NCI-H82 (cell line): Measurements from ENCODE around the gene PDGFB.

Source experiments
- DNase-seq: peaks from one replicate; lab custom pipeline; 2025; lab: John Stamatoyannopoulos, UW

Gene PDGFB

DNA sequence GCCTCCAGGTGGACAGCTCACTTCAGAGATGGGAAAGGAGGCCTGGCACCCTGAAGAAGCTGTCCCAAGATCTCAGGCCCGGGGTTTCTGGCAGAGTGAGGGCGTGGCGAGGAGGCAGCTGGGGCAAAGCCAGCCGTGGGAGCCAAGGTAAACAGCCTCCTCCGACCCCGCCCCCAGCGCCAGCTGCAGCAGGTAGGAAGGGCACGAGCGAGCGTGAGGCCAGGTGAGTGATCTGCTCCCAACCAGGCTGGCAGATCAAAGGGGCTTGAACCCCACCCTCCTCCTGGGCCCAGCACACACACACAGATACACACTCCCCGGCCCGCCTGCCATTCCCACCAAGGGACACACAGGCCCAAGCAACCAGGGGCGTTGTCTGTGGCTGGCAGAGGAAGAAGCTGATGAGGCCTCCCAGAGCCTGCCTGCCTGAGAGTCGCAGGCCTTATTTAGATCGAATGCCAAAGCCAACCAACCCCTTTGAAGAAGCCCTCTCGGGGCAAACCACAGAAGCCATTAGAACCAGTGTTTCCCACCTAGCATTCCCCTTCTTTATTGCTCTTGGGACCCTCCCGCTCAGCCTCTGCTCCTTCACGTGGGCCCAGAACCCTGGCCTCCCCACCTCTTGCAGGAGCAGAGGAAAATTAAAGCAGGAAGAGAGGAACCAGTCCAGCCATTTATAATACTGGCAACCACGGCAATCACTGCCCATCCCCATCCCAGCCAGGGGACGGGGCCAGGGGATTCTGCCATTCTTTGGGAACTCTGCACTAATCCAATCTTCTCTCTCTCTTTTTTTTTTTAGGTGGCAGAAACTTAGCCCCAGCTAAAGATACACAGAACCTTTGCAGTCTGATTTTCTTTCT, 5.0 kb downstream of the PDGFB start:
- DNase-seq, result no peak

DNA sequence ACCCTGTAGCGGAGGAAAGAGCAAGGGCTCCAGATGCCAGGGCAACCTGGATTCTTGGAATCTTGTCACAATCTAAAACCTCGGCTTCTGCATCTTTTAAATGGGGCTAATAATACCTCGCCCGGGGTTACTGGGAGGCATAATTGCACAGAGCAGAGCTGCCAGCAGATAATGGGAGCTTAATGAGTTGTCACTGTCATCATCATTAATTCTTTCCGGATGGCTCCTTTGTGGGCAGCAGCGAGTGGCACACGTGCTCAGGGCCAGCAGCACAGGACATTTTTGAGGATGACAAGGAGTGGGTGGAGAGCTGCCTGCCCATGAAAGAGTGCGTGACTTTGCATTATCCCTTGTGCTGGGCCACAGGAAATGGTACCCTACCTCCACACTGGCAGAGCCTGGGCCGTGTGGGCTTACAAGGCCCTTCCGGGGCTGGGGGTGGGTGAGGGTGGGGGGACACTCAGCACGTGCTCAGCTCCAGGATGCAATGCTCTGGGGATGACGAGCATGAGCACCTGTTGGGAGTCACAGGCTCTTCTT, 5.7 kb downstream of the PDGFB start:
- no peak for DNase-seq

DNA sequence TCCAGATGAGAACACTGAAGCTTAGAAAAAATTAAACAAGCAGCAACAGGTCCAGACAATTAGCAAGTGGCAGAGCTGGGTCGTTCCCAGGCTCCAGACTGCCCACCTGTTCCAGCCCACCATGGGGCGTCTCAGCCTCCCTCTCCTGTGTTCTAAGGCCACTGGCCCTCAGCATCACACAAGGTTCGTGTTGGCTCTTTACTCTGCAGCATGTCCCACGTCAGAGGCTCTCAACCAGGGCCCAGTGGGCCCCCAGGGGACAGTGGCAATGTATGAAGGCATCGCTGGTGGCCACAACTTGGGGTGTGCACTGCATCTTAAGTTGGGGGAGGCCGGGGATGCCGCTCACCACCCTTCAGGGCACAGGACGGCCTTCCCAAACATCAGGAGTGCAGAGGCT, 6.2 kb downstream of the PDGFB start:
- no peak for DNase-seq

DNA sequence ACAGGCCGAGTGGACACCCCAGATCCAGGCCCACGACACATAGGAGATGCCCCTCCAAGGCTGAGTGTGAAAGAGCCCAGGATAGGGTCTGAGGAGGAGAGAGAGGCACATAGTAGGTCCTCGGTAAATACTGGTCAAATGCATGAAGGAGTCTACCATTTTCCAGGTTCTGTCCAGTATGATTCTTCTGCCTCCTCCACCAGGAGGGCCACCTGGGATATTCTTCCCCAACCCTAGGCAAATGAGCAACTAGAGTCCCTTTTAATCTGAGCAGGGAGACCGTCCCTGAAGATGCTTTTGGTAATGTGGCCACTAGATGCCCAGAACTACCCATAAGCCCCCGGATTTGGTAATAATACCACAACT, 6.7 kb downstream of the PDGFB start:
- DNase-seq, result no peak

GRCh38 chr22:39237318-39238100, 7.3 kb downstream of the PDGFB start:
- no peak for DNase-seq

DNA sequence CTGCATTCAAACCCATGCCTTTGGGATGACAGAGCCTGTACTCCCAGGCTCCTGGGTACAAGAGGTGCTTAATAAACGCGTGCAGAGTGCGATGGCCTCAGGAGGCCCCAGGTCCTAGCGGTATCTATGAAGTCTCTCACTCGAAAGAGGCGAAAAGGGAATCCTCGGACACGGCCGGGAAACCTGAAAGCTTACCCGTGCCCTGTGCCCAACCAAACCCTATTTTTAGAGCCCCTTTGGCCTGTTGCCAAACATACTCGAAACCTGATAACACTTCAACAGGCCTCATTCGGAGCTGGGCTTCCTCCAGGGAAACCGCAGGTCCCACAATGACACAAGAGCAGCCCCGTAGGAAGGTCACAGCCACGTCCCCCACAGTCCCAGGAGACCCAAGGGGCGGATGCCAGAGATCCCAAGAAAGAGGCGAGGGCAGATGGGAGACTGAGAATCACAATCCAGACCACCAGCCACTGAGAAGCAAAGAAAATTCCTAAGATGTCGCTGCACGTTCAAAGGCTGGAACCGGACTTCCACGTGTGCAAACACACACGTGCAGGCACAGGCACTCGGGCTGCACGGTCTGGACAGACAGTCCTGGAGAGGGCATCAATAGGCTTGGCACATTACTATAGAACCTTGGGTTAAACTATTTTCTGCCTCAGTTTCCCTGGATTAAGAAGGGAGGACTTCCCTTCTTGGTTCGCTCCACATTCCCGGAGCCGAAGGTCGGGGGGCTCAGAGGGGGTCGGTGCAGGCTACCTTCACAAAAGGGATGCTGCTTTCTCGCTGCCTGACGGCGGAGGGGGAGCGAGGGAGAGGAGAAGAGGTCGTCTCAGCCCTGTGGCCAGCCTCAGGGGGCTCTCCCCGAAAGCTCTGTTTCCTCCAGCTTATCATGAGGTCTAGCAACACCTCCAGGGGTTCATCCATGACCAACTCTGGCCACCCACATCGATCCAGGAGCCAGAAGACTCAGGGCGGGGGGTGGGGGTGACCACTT, 8.2 kb downstream of the PDGFB start:
- peak; percentile 24 for DNase-seq

DNA sequence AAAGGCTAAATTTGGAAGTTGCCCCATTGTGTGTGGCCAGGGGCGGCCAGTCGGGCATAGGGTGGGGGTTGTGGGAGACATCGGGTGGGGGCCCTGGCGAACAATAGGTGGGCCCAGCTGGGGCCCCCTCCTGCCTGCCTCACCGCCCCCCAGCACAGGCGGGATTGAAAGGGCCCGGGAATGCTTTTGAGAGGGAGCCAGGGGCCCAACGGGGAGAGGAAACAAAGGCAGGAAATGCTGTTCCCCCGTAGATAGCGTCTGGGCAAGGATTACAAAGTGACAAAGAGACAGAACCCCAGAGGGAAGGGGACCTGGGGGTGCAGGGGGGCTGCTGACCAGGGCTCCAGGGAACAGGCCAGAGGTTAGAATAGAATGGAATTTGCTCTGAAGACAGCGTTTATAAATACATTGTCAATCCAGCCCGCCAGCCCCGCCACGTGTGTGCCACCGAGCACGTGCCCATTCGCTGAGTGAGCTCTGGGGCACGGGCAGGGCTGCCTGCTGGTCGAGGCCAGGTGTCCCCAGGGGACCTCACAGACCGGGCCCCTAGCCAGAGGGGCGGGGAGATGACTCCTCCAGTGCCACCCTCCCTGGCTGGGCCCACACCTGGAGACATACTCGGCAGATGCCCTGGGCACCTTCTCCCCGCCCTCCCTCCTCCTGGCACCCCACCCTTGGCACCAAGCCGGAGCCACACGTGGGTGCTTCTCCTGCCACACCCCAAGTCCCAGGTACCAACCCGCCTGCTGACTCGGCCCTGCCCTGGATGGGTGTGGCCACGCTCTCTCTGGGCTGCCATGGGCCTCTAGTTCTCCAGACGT, 9.7 kb downstream of the PDGFB start:
- no peak for DNase-seq

GRCh38 chr22:39234472-39234787, 10.4 kb downstream of the PDGFB start:
- no peak for DNase-seq

GRCh38 chr22:39233710-39234471, 10.9 kb downstream of the PDGFB start:
- no peak for DNase-seq

- no peak for DNase-seq
These were observed 11.7 kb downstream of the PDGFB start for GRCh38 chr22:39232806-39233709.

- no peak for DNase-seq
These were observed 12.5 kb downstream of the PDGFB start for GRCh38 chr22:39232246-39232645.

DNA sequence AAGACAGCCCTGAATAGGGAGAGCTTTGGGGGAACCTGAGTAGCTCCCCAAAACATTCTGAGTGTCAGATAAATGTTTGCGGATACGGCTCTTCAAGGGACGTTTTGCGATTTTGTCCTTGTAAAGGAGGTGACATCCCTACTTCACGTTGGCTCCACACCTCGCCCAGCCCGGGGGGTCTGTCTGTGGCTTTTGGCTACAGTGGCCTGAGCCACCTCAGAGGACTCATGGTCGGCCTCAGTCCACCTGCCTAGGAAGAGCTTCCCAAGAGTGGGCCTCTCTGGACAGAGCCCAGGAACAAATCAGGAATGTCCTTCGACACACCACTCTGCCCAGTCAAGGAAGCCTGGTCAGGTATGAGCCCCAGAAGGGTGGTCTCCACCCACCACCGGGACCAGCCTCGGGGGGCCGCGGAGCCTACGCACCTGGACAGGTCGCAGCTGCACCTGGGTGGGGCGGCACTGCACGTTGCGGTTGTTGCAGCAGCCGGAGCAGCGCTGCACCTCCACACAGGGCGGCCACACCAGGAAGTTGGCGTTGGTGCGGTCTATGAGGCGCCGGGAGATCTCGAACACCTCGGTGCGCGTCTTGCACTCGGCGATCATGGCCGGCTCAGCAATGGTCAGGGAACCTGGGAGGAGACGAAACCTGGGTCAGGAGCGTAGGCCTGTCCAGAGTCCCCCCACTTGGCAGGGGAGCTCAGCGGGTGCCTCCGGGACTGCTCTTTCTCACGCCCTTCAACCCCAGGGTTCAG, 13.4 kb downstream of the PDGFB start:
- no peak for DNase-seq

GRCh38 chr22:39230261-39231196, 14.3 kb downstream of the PDGFB start:
- no peak for DNase-seq

GRCh38 chr22:39229688-39230260, 15.0 kb downstream of the PDGFB start:
- no peak for DNase-seq

- DNase-seq, result no peak
These were observed 15.7 kb downstream of the PDGFB start for GRCh38 chr22:39229075-39229474.

- no peak for DNase-seq
These were observed 17.1 kb downstream of the PDGFB start for GRCh38 chr22:39227542-39228272.
